HG02759 (cell line): ENCODE data around the gene CACNA1C.
"Not testable (repeated sequence)": the region's sequence is repeated elsewhere in the genome, so short reads cannot be mapped to it uniquely, and the experiment has no call there.

ENCODE experiments used
- ATAC-seq: cut with Tn5 transposase; IDR thresholded peaks from one replicate; pipeline ENCODE4 v1.9.1; 2021; ENCODE audit warnings: mild to moderate bottlenecking, moderate library complexity; ENCODE audit not compliant: unreplicated experiment

CACNA1C gene

GRCh38 chr12:2074792-2075191 is 22.0 kb downstream of the CACNA1C start:
- ATAC-seq = no peak

- no peak for ATAC-seq
Measured at GRCh38 chr12:2075508-2076195, 22.9 kb downstream of the CACNA1C start.

GRCh38 chr12:2076196-2076570 is 23.4 kb downstream of the CACNA1C start:
- no peak for ATAC-seq

- ATAC-seq = no peak
Measured at GRCh38 chr12:2076728-2077127, 23.9 kb downstream of the CACNA1C start.

- ATAC-seq = no peak
Measured at GRCh38 chr12:2080604-2081003, 27.8 kb downstream of the CACNA1C start.

- ATAC-seq = no peak
Measured at GRCh38 chr12:2082321-2082720, 29.5 kb downstream of the CACNA1C start.

GRCh38 chr12:2083008-2083407 is 30.2 kb downstream of the CACNA1C start:
- ATAC-seq = no peak

- no peak for ATAC-seq
Measured at GRCh38 chr12:2083561-2083960, 30.8 kb downstream of the CACNA1C start.

- ATAC-seq = no peak
Measured at GRCh38 chr12:2084553-2085296, 31.9 kb downstream of the CACNA1C start.

- no peak for ATAC-seq
Measured at GRCh38 chr12:2092354-2092753, 39.6 kb downstream of the CACNA1C start.

GRCh38 chr12:2092890-2093289 is 40.1 kb downstream of the CACNA1C start:
- ATAC-seq = no peak

- ATAC-seq = no peak
Measured at GRCh38 chr12:2094597-2094996, 41.8 kb downstream of the CACNA1C start.

- no peak for ATAC-seq
Measured at GRCh38 chr12:2095878-2096277, 43.1 kb downstream of the CACNA1C start.

- no peak for ATAC-seq
Measured at GRCh38 chr12:2097617-2098016, 44.8 kb downstream of the CACNA1C start.

GRCh38 chr12:2098852-2099251 is 46.1 kb downstream of the CACNA1C start:
- ATAC-seq = no peak

GRCh38 chr12:2099595-2099994 is 46.8 kb downstream of the CACNA1C start:
- ATAC-seq = no peak

GRCh38 chr12:2101359-2101758 is 48.6 kb downstream of the CACNA1C start:
- no peak for ATAC-seq

GRCh38 chr12:2101771-2102170 is 49.0 kb downstream of the CACNA1C start:
- no peak for ATAC-seq

- not testable (repeated sequence) for ATAC-seq
Measured at GRCh38 chr12:2102736-2103135, 49.9 kb downstream of the CACNA1C start.

- not testable (repeated sequence) for ATAC-seq
Measured at GRCh38 chr12:2105387-2105786, 52.6 kb downstream of the CACNA1C start.

GRCh38 chr12:2108166-2108565 is 55.4 kb downstream of the CACNA1C start:
- no peak for ATAC-seq

GRCh38 chr12:2108975-2109671 is 56.3 kb downstream of the CACNA1C start:
- no peak for ATAC-seq
